Activated CD4-positive, alpha-beta memory T cell treated with anti-CD3 and anti-CD28 coated beads, Interleukin-2, amount 10 ng/mL, durations not matched to agents 7 days and 5 days (primary cell): ENCODE data around the gene PHEX. TPM values are rescaled to one million over a fixed set of nuclear protein-coding genes. Genes with fewer than 3 reads are reported as not detected.
"Not testable (repeated sequence)": the region's sequence is repeated elsewhere in the genome, so short reads cannot be mapped to it uniquely, and the experiment has no call there.

Source experiments
- CTCF ChIA-PET: fragments of 350-600 bp; sonication (Branson Sonifier 250); formaldehyde crosslinking; loops from one replicate; lab custom pipeline; 2021; ENCODE audit warnings: antibody characterized with exemption, inconsistent platforms; lab: Charles Lee
- POLR2A ChIA-PET: fragments of 350-600 bp; sonication (Branson Sonifier 250); formaldehyde crosslinking; loops from one replicate; lab custom pipeline; 2021; ENCODE audit warnings: antibody characterized with exemption; lab: Charles Lee
- DNase-seq: peaks from one replicate; pipeline ENCODE4 v3.0.0-alpha.2; 2020
- H3K27ac Mint-ChIP-seq: one replicate; pipeline ENCODE4 v1.8.0; 2021; ENCODE audit warnings: mild to moderate bottlenecking, mixed read lengths
- H3K27me3 Mint-ChIP-seq: one replicate; pipeline ENCODE4 v1.8.0; 2021; ENCODE audit warnings: mixed read lengths
- H3K36me3 Mint-ChIP-seq: one replicate; pipeline ENCODE4 v1.8.0; 2021; ENCODE audit warnings: low read depth, mixed read lengths
- H3K4me1 Mint-ChIP-seq: one replicate; pipeline ENCODE4 v1.8.0; 2021; ENCODE audit warnings: mixed read lengths
- H3K4me3 Mint-ChIP-seq: one replicate; pipeline ENCODE4 v1.8.0; 2021; ENCODE audit warnings: mild to moderate bottlenecking, mixed read lengths
- H3K9me3 Mint-ChIP-seq: one replicate; pipeline ENCODE4 v1.8.0; 2021; ENCODE audit warnings: mixed read lengths
- total RNA-seq, 2 experiments: library from RNA; stranded (reverse); gene quantifications; one replicate each; pipeline ENCODE4 v1.2.3, GENCODE V29; 2021

PHEX gene
- total RNA-seq, 2 experiments from 2014 or later = 0.10 to 0.23 TPM

GRCh38 chrX:22272613-22273012, 240.5 kb downstream of the PHEX start, which contains the start of gene CBLL2:
TSS of gene CBLL2 (plus strand) at chrX:22272913. CDS start at chrX:22272992, 79 bp downstream.
- DNase-seq = no peak
- H3K9me3 Mint-ChIP-seq = no peaks in the 10 kb centered on the region
- H3K4me1 Mint-ChIP-seq = no peaks in the 10 kb centered on the region
- POLR2A ChIA-PET = no interaction called here
- no peak within 1 kb of the TSS for H3K4me3 Mint-ChIP-seq
- no peak within 1 kb of the TSS for H3K27ac Mint-ChIP-seq
- H3K36me3 Mint-ChIP-seq = no peaks in the 10 kb centered on the region
- H3K27me3 Mint-ChIP-seq = no peaks in the 10 kb centered on the region
- CTCF ChIA-PET = no interaction called here

DNA sequence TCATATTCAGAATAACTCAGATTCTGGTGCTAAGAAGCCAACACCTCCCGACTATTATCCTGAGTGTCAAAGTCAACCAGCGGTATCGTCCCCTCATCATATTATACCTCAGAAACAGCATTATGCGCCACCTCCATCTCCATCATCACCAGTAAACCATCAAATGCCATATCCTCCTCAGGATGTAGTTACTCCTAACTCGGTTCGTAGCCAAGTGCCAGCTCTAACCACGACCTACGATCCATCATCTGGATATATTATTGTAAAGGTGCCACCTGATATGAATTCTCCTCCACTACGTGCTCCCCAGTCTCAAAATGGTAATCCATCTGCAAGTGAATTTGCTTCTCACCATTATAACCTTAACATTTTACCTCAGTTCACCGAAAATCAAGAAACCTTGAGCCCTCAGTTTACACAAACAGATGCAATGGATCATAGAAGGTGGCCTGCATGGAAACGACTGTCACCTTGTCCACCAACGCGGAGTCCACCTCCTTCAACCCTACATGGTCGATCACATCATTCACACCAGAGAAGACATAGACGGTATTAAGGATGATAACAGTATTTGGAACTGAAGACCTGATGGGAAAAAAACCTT, 241.7 kb downstream of the PHEX start:
- no peaks in the 10 kb centered on the region for H3K36me3 Mint-ChIP-seq
- DNase-seq = no peak
- H3K4me1 Mint-ChIP-seq = no peaks in the 10 kb centered on the region
- H3K9me3 Mint-ChIP-seq = no peaks in the 10 kb centered on the region
- H3K27ac Mint-ChIP-seq = no peak overlapping the region
- H3K4me3 Mint-ChIP-seq = no peak overlapping the region
- ChIA-PET POLR2A (no interaction called here), CTCF (no interaction called here)
- no peaks in the 10 kb centered on the region for H3K27me3 Mint-ChIP-seq

DNA sequence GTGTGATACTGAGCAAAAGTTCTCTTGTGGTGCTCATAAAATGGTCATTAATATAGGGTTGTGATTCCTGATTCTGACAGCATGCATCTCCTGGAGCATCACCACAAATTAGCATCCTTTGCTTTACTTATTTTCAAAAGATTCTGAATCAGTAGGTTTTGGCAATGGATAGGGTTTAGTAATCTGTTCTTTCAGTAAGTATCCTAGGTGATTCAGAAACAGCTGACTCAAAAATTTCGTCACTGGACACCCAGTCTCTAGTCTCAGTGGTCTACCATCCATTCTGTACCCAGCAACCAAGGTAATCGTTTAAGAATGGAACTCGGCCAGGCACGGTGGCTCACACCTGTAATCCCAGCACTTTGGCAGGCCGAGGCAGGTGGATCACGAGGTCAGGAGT, 244.7 kb downstream of the PHEX start:
- CTCF ChIA-PET = no interaction called here

DNA sequence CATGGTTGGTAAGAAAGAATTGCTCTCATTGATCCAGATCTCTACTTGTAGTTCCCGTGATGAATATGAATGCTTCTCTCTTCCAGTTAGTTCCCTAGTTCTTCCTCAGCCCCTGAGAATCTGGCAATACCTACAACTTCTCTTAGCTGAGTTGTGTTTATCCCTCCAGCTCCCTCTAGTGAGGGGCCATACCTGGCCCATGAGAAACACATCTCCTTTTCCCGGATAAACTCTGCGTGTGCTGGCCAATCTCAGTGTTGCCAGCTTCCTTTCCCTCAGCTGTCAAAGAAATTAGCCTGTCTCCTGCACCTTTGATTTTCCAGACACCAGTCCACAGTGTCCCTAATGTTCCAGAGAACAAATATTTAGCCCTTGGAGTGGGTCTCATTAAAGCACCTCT, 246.2 kb downstream of the PHEX start:
- Mint-ChIP-seq H3K27ac (no peak overlapping the region), H3K4me1 (no peaks in the 10 kb centered on the region), H3K36me3 (no peaks in the 10 kb centered on the region), H3K27me3 (no peaks in the 10 kb centered on the region), H3K9me3 (peaks cover 3% of the 10 kb centered on the region), H3K4me3 (no peak overlapping the region)
- DNase-seq = no peak
- POLR2A ChIA-PET = no interaction called here
- CTCF ChIA-PET = no interaction called here

More for the DNA sequence above, 244.7 kb downstream of the PHEX start:
- Mint-ChIP-seq H3K4me3 (no peak overlapping the region), H3K27me3 (no peaks in the 10 kb centered on the region), H3K27ac (no peak overlapping the region), H3K36me3 (no peaks in the 10 kb centered on the region), H3K4me1 (no peaks in the 10 kb centered on the region), H3K9me3 (no peaks in the 10 kb centered on the region)
- POLR2A ChIA-PET = no interaction called here
- DNase-seq = no peak

DNA sequence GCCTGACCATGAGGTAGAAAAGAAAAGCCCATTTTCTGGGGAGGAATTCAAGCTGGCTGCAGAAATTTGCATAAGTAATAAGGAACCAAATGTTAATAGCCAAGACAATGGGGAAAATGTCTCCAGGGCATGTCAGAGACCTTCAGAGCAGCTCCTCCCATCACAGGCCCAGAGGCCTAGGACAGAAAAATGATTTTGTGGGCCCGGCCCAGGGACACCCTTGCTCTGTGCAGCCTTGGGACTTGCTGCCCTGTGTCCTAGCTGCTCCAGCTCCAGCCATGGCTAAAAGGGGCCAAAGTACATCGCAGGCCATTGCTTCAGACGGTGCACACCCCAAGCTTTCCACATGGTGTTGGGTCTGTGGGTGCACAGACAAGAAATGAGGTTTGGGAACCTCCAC, 257.1 kb downstream of the PHEX start:
- H3K4me3 Mint-ChIP-seq, DNase-seq, H3K27ac Mint-ChIP-seq, H3K9me3 Mint-ChIP-seq, H3K36me3 Mint-ChIP-seq, H3K27me3 Mint-ChIP-seq, CTCF ChIA-PET, H3K4me1 Mint-ChIP-seq, POLR2A ChIA-PET: not testable (repeated sequence)

DNA sequence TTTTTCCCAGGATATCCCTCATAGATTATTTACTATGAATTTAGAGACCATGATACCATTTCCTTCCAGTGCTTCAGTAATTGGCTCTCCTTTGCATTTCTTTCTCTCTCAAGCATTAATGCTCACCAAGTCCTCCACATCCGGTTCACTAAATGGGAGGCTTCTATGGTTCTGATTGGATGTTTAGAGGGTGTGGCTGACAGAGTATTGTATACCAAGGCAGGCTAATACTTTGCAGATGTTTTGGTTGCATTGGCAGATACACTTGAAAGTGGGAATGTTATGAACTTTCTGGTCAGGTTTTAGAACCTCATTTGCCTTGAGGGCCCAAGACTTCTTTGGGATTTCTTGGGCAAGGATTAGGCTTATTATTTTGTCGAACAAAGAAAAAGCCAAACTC, 264.7 kb downstream of the PHEX start:
- Mint-ChIP-seq H3K4me3 (no peak overlapping the region), H3K36me3 (no peaks in the 10 kb centered on the region), H3K4me1 (no peaks in the 10 kb centered on the region)

DNA sequence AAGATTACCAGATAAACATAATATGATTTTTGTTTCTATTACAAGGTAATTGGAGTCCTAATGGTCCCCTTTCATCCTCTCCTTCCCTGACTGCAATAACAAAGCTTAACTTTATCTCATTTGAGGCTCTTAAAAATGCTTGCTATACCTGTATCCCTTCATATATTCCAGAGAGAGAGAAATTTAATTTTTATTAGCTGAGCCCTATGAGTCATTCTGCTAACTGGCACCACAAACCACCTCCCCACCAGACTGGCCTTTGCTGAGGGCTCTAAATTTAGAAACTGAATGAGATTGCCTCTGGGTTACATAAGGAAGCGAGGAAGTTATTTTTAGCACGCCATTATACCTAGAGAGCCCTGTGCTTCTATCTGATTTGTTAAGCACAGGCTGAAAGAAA, 268.0 kb downstream of the PHEX start:
- DNase-seq = no peak
- Mint-ChIP-seq H3K4me1 (no peaks in the 10 kb centered on the region), H3K36me3 (no peaks in the 10 kb centered on the region), H3K9me3 (no peaks in the 10 kb centered on the region), H3K4me3 (no peak overlapping the region), H3K27me3 (no peaks in the 10 kb centered on the region), H3K27ac (no peak overlapping the region)
- ChIA-PET CTCF (no interaction called here), POLR2A (no interaction called here)

More for the DNA sequence above, 264.7 kb downstream of the PHEX start:
- CTCF ChIA-PET = no interaction called here
- DNase-seq = no peak
- no peaks in the 10 kb centered on the region for H3K27me3 Mint-ChIP-seq
- no peaks in the 10 kb centered on the region for H3K9me3 Mint-ChIP-seq
- no peak overlapping the region for H3K27ac Mint-ChIP-seq
- POLR2A ChIA-PET = no interaction called here

Other genes with a start within 250 kb of the PHEX start
- gene MBTPS2, start 192.7 kb upstream of the PHEX start, total RNA-seq = 1 to 10 TPM; 8.5 to 9.1 TPM
- 1 to 10 TPM; 1.3 TPM for gene YY2, start 176.3 kb upstream of the PHEX start, total RNA-seq
- 10 to 100 TPM; 73.9 TPM for gene SMS, start 91.6 kb upstream of the PHEX start, total RNA-seq
- gene CBLL2, start 240.6 kb downstream of the PHEX start, total RNA-seq = not detected